ENCODE data around the gene TEK. TPM values are rescaled to one million over a fixed set of nuclear protein-coding genes. Genes with fewer than 3 reads are reported as not detected.

The TEK gene
- total RNA-seq, 3 donors from 2014 or later (not counting 1 experiment from before 2014, with no cell fraction given) = not detected

DNA sequence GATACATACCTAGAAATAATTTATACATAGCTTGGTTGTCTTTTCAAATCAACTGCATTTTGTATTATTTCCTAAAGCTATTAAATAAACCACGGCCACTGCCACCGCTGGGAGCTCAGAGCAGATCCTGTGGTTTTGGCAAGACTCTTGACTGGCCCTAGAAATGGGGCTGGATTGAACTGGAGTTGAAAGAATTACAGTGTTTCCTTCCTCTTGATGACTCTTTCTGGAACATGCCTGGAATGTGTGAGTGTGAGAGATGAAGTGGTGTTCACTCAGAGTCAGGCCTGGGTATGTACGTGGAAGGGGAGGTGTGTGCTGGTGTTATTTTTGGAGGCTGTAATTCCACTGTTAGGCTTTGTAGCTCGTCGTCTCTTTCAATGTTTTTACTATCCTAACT is 45.9 kb downstream of the TEK start:
- no peak overlapping the region for H3K27ac Mint-ChIP-seq
- no peaks in the 10 kb centered on the region for H3K9me3 ChIP-seq (ENCODE audit: control insufficient read depth, insufficient read depth, low read length)
- H3K36me3 ChIP-seq (ENCODE audit: control insufficient read depth, insufficient read depth, low read length) = no peaks in the 10 kb centered on the region
- WGBS (ENCODE audit: insufficient coverage) = 15% methylated on average over 3 of the region's 5 CpGs
- H3K27me3 ChIP-seq (ENCODE audit: control insufficient read depth, insufficient read depth, low read length) = no peaks in the 10 kb centered on the region
- H3K27me3 Mint-ChIP-seq (ENCODE audit: low read depth in 2 of 2) = no peaks in the 10 kb centered on the region
- TF ChIP-seq, protein P1, sequence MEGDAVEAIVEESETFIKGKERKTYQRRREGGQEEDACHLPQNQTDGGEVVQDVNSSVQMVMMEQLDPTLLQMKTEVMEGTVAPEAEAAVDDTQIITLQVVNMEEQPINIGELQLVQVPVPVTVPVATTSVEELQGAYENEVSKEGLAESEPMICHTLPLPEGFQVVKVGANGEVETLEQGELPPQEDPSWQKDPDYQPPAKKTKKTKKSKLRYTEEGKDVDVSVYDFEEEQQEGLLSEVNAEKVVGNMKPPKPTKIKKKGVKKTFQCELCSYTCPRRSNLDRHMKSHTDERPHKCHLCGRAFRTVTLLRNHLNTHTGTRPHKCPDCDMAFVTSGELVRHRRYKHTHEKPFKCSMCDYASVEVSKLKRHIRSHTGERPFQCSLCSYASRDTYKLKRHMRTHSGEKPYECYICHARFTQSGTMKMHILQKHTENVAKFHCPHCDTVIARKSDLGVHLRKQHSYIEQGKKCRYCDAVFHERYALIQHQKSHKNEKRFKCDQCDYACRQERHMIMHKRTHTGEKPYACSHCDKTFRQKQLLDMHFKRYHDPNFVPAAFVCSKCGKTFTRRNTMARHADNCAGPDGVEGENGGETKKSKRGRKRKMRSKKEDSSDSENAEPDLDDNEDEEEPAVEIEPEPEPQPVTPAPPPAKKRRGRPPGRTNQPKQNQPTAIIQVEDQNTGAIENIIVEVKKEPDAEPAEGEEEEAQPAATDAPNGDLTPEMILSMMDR (IDR thresholded peaks at IDR 0.05) = no peak
- intact Hi-C loops (cut with micrococcal nuclease) = no loop called here
- H3K4me1 ChIP-seq (ENCODE audit: control insufficient read depth, insufficient read depth, low read length) = no peaks in the 10 kb centered on the region
- ATAC-seq (no peak), DNase-seq (no peak)
- H3K36me3 Mint-ChIP-seq = no peaks in the 10 kb centered on the region
- H3K4me3 Mint-ChIP-seq = no peak overlapping the region
- no peaks in the 10 kb centered on the region for H3K4me1 Mint-ChIP-seq
- peaks cover 0 to 5% of the 10 kb centered on the region in 2 donors for H3K9me3 Mint-ChIP-seq
- H3K27ac ChIP-seq (ENCODE audit: low read length) = no peak overlapping the region
- H3K4me3 ChIP-seq (ENCODE audit: low read length) = no peak overlapping the region

DNA sequence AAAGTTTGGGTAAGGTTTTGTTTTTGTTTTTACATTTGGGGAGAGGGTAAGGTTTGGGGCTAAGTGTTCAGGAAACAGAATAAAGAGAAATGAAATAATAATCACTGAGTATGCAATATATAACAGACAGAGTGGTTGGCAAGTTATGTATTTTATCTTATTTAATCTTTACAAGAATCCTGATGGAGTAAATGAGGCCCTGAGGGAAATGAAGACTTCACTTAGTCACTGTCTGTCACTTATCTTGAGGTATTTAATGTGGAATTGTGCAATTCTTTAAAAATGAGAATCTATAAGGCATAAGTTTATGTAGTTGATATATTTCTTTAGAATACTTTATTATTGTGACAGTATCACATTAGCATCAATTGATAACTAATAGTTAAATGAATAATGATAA is 48.1 kb downstream of the TEK start:
- Mint-ChIP-seq H3K9me3 (peaks cover 0 to 2% of the 10 kb centered on the region in 2 donors), H3K27ac (no peak overlapping the region), H3K36me3 (no peaks in the 10 kb centered on the region), H3K27me3 (ENCODE audit: low read depth in 2 of 2) (no peaks in the 10 kb centered on the region), H3K4me3 (no peak overlapping the region), H3K4me1 (no peaks in the 10 kb centered on the region)
- Histone ChIP-seq H3K4me3 (ENCODE audit: low read length) (no peak overlapping the region), H3K27ac (ENCODE audit: low read length) (no peak overlapping the region), H3K9me3 (ENCODE audit: control insufficient read depth, insufficient read depth, low read length) (no peaks in the 10 kb centered on the region), H3K36me3 (ENCODE audit: control insufficient read depth, insufficient read depth, low read length) (no peaks in the 10 kb centered on the region), H3K27me3 (ENCODE audit: control insufficient read depth, insufficient read depth, low read length) (no peaks in the 10 kb centered on the region), H3K4me1 (ENCODE audit: control insufficient read depth, insufficient read depth, low read length) (no peaks in the 10 kb centered on the region)
- intact Hi-C loops (cut with micrococcal nuclease) = no loop called here
- DNase-seq (no peak), ATAC-seq (no peak)
- TF ChIP-seq, protein P1 (IDR thresholded peaks at IDR 0.05) = no peak

DNA sequence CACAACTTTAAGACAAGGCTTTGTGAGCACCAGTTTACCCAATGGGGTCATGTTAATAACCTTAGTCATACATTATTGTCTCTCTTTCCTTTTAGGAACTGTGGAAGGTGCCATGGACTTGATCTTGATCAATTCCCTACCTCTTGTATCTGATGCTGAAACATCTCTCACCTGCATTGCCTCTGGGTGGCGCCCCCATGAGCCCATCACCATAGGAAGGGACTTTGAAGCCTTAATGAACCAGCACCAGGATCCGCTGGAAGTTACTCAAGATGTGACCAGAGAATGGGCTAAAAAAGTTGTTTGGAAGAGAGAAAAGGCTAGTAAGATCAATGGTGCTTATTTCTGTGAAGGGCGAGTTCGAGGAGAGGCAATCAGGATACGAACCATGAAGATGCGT is 48.7 kb downstream of the TEK start:
- Mint-ChIP-seq H3K9me3 (peaks cover 0 to 2% of the 10 kb centered on the region in 2 donors), H3K36me3 (no peaks in the 10 kb centered on the region), H3K4me1 (no peaks in the 10 kb centered on the region), H3K27ac (no peak overlapping the region), H3K4me3 (no peak overlapping the region), H3K27me3 (ENCODE audit: low read depth in 2 of 2) (no peaks in the 10 kb centered on the region)
- intact Hi-C loops (cut with micrococcal nuclease) = no loop called here
- no peak for ATAC-seq
- Histone ChIP-seq H3K4me1 (ENCODE audit: control insufficient read depth, insufficient read depth, low read length) (no peaks in the 10 kb centered on the region), H3K9me3 (ENCODE audit: control insufficient read depth, insufficient read depth, low read length) (no peaks in the 10 kb centered on the region), H3K36me3 (ENCODE audit: control insufficient read depth, insufficient read depth, low read length) (no peaks in the 10 kb centered on the region), H3K27ac (ENCODE audit: low read length) (no peak overlapping the region), H3K4me3 (ENCODE audit: low read length) (no peak overlapping the region), H3K27me3 (ENCODE audit: control insufficient read depth, insufficient read depth, low read length) (no peaks in the 10 kb centered on the region)
- 94% methylated on average over 6 of the region's 6 CpGs for WGBS (ENCODE audit: insufficient coverage)
- DNase-seq = no peak
- TF ChIP-seq, protein P1 (IDR thresholded peaks at IDR 0.05) = no peak

DNA sequence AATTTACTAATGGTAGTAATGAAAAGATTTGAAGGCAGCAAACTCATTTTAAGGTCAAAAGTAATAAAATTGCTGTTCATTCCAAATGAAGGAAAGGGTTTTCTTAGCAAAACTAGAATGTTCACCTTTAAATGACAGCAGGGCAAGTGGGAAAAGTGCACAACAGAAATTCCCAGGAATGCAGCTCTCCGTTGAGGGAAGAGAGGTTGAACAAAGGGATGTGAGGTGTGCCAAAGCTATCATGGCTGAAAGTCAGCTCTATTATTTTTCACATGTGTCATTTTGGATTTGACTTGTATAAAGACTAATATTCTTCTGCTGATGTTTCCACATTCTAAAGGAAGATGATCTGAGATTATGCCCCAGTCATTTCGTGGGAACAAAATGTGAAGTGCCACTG is 51.6 kb downstream of the TEK start:
- H3K4me3 ChIP-seq (ENCODE audit: low read length) = no peak overlapping the region
- DNase-seq = no peak
- no peaks in the 10 kb centered on the region for H3K27me3 ChIP-seq (ENCODE audit: control insufficient read depth, insufficient read depth, low read length)
- H3K4me1 Mint-ChIP-seq = no peaks in the 10 kb centered on the region
- intact Hi-C loops (cut with micrococcal nuclease) = no loop called here
- H3K27ac ChIP-seq (ENCODE audit: low read length) = no peak overlapping the region
- peaks cover 0 to 6% of the 10 kb centered on the region in 2 donors for H3K9me3 Mint-ChIP-seq
- 90% methylated on average over 2 of the region's 2 CpGs for WGBS (ENCODE audit: insufficient coverage)
- TF ChIP-seq, protein P1 (IDR thresholded peaks at IDR 0.05) = no peak
- H3K27me3 Mint-ChIP-seq (ENCODE audit: low read depth in 2 of 2) = no peaks in the 10 kb centered on the region
- H3K4me3 Mint-ChIP-seq = no peak overlapping the region
- no peaks in the 10 kb centered on the region for H3K4me1 ChIP-seq (ENCODE audit: control insufficient read depth, insufficient read depth, low read length)
- H3K9me3 ChIP-seq (ENCODE audit: control insufficient read depth, insufficient read depth, low read length) = no peaks in the 10 kb centered on the region
- no peak for ATAC-seq
- no peak overlapping the region for H3K27ac Mint-ChIP-seq
- H3K36me3 Mint-ChIP-seq = no peaks in the 10 kb centered on the region
- no peaks in the 10 kb centered on the region for H3K36me3 ChIP-seq (ENCODE audit: control insufficient read depth, insufficient read depth, low read length)

Data from natural killer cell (primary cell).